ENCODE measurements around the gene YTHDC1. TPM values are rescaled to one million over a fixed set of nuclear protein-coding genes. Genes with fewer than 3 reads are reported as not detected.

YTHDC1 gene
- total RNA-seq, 1 donor from 2014 or later: 52.0 TPM

GRCh38 chr4:68264875-68265565 is 84.9 kb downstream of the YTHDC1 start:
- intact Hi-C loops (cut with DNase I): no loop called here
- no peak for ATAC-seq
- no peak for DNase-seq (ENCODE audit: missing footprints)

Other genes starting within 250 kb of the YTHDC1 start
- gene TMPRSS11F, start 220.2 kb downstream of the YTHDC1 start, total RNA-seq: not detected
- not detected for gene TMPRSS11B, start 104.4 kb downstream of the YTHDC1 start, total RNA-seq
- not detected for gene TMPRSS11E, start 97.4 kb upstream of the YTHDC1 start, total RNA-seq
- gene UGT2B17, start 226.2 kb upstream of the YTHDC1 start, total RNA-seq: not detected